ENCODE results near the gene UPF3A.
"Not testable (repeated sequence)": the region's sequence is repeated elsewhere in the genome, so short reads cannot be mapped to it uniquely, and the experiment has no call there.

Gene UPF3A

DNA sequence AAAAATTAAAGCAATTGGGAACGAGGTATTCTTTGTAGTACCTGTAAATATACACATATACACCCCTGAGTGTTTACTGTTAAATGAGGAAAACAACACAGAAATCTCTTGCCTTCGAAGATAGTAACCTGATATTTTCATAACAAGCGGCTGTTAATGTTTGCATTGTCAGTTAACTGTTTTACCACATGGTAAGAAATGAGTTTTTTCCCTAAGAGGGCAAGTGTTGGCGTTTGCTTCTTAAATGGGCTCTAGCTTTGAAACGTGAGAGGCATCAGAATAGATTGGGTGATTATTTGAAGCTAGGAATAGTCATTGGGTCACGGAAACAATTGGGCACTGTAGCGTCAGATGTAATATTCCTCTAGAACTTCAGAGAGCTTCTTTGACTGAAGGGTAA lies 22.0 kb upstream of the UPF3A start:
- Histone ChIP-seq H3K36me3 (replicated peaks) (peaks cover 58% of the 10 kb centered on the region), H3K27me3 (replicated peaks) (no peaks in the 10 kb centered on the region), H3K4me3 (ENCODE audit: low read depth, low read length) (no peak overlapping the region), H3K27ac (no peak overlapping the region)
- in situ Hi-C loops (cut with HindIII; ENCODE audit: low pct_ligation_motif_present, low sequenced_read_pairs) = no loop called here
- TF ChIP-seq CTCF (IDR thresholded peaks at IDR 0.05; ENCODE audit: low read depth, low read length, missing control alignments) = no peak
- no peak for DNase-seq

DNA sequence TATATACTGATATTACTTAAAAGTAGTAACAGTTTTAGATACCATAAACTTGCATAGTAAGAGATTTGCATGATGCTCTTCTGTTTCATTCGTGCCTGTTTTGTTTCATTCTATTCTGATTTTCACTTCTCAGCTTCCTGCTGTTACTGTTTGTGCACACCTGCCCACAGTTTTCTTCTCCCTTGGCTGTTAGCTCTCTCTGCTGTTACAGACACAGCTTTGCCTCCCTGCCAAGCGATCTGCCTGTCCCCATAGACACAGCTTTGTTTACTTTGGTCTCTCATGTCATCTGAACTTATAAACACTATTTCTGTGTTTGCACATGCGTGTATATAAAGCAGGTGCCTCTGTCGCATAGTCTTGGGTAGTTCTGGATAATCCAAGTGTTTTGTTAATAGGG lies 21.4 kb upstream of the UPF3A start:
- DNase-seq = no peak
- Histone ChIP-seq H3K4me3 (ENCODE audit: low read depth, low read length) (no peak overlapping the region), H3K27ac (no peak overlapping the region), H3K27me3 (replicated peaks) (no peaks in the 10 kb centered on the region), H3K36me3 (replicated peaks) (peaks cover 53% of the 10 kb centered on the region)
- no peak for TF ChIP-seq CTCF (IDR thresholded peaks at IDR 0.05; ENCODE audit: low read depth, low read length, missing control alignments)
- in situ Hi-C loops (cut with HindIII; ENCODE audit: low pct_ligation_motif_present, low sequenced_read_pairs) = no loop called here

- in situ Hi-C loops (cut with HindIII; ENCODE audit: low pct_ligation_motif_present, low sequenced_read_pairs) = no loop called here
- DNase-seq = no peak
- no peak for TF ChIP-seq CTCF (IDR thresholded peaks at IDR 0.05; ENCODE audit: low read depth, low read length, missing control alignments)
- H3K4me3 ChIP-seq (ENCODE audit: low read depth, low read length) = no peak overlapping the region
- H3K27me3 ChIP-seq (replicated peaks) = no peaks in the 10 kb centered on the region
- H3K36me3 ChIP-seq (replicated peaks) = peaks cover 45% of the 10 kb centered on the region
- no peak overlapping the region for H3K27ac ChIP-seq
Observed at GRCh38 chr13:114260814-114261213, 20.6 kb upstream of the UPF3A start.

DNA sequence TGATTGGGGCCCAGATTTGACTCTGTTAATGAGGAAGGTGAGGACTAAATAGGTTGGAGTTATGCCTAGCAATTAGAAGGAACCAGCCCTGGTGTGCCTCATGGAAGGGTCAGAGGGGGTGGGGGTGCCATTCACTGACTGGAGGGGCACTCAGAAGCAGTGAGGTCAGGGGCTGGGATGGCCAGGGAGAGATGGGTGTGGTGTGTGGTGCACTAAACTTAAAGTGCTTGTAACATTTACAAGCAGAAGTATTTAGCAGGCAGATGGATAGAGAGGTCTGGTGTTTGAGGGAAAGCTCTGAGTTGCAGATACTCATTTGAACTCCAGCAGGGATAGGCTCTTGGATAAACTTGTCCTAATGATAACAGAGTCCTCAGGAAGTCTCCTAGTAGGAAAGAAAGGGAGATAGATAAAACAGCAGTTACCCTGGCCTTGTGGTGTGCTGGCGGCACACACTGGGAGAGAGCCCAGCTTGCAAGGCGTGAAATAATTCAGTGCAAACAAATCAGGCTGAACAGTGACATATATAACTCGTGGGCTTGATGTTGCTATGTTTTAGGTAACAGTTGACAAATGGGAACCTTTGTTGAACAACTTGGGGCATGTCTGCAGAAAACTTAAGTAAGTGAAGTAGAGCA lies 20.0 kb upstream of the UPF3A start:
- no peak overlapping the region for H3K27ac ChIP-seq

GRCh38 chr13:114263578-114263977 lies 17.8 kb upstream of the UPF3A start:
- peaks cover 60% of the 10 kb centered on the region for H3K36me3 ChIP-seq (replicated peaks)
- in situ Hi-C loops (cut with HindIII; ENCODE audit: low pct_ligation_motif_present, low sequenced_read_pairs) = no loop called here
- H3K27me3 ChIP-seq (replicated peaks) = no peaks in the 10 kb centered on the region
- TF ChIP-seq CTCF (IDR thresholded peaks at IDR 0.05; ENCODE audit: low read depth, low read length, missing control alignments) = no peak
- no peak overlapping the region for H3K4me3 ChIP-seq (ENCODE audit: low read depth, low read length)
- H3K27ac ChIP-seq = peak overlapping the region; percentile 84
- DNase-seq = no peak

More for the DNA sequence above, 20.0 kb upstream of the UPF3A start:
- no peak for TF ChIP-seq CTCF (IDR thresholded peaks at IDR 0.05; ENCODE audit: low read depth, low read length, missing control alignments)
- Histone ChIP-seq H3K4me3 (ENCODE audit: low read depth, low read length) (no peak overlapping the region), H3K36me3 (replicated peaks) (peaks cover 48% of the 10 kb centered on the region), H3K27me3 (replicated peaks) (no peaks in the 10 kb centered on the region)
- DNase-seq = no peak
- in situ Hi-C loops (cut with HindIII; ENCODE audit: low pct_ligation_motif_present, low sequenced_read_pairs) = no loop called here

- H3K4me3 ChIP-seq (ENCODE audit: low read depth, low read length); H3K27me3 ChIP-seq (replicated peaks); in situ Hi-C loops (cut with HindIII; ENCODE audit: low pct_ligation_motif_present, low sequenced_read_pairs): not testable (repeated sequence)
- H3K36me3 ChIP-seq (replicated peaks) = peaks cover 64% of the 10 kb centered on the region
- peak overlapping the region; percentile 84 for H3K27ac ChIP-seq
- peak; percentile 53 for DNase-seq
Observed at GRCh38 chr13:114264313-114264712, 17.1 kb upstream of the UPF3A start.
